Measurements from ENCODE around the gene GDF2. TPM values are rescaled to one million over a fixed set of nuclear protein-coding genes. Genes with fewer than 3 reads are reported as not detected.

The GDF2 gene
- polyA plus RNA-seq, 3 donors: not detected

GRCh38 chr10:47349941-47350371 lies 27.7 kb downstream of the GDF2 start:
- no peak for DNase-seq (ENCODE audit: low read depth in 3 of 3, low spot score in 2 of 3)

GRCh38 chr10:47350671-47351640 lies 28.7 kb downstream of the GDF2 start:
- DNase-seq (ENCODE audit: low read depth in 3 of 3, low spot score in 2 of 3): no peak

GRCh38 chr10:47351899-47352815 lies 29.9 kb downstream of the GDF2 start:
- no peak for DNase-seq (ENCODE audit: low read depth in 3 of 3, low spot score in 2 of 3)

- DNase-seq (ENCODE audit: low read depth in 3 of 3, low spot score in 2 of 3): no peak
Observed at GRCh38 chr10:47353351-47353750, 31.1 kb downstream of the GDF2 start.

- DNase-seq (ENCODE audit: low read depth in 3 of 3, low spot score in 2 of 3): no peak
Observed at GRCh38 chr10:47354165-47354564, 31.9 kb downstream of the GDF2 start.

GRCh38 chr10:47354900-47355299 lies 32.6 kb downstream of the GDF2 start:
- no peak for DNase-seq (ENCODE audit: low read depth in 3 of 3, low spot score in 2 of 3)

- DNase-seq (ENCODE audit: low read depth in 3 of 3, low spot score in 2 of 3): no peak
Observed at GRCh38 chr10:47356708-47357107, 34.5 kb downstream of the GDF2 start.

- no peak for DNase-seq (ENCODE audit: low read depth in 3 of 3, low spot score in 2 of 3)
Observed at GRCh38 chr10:47357131-47357582, 34.9 kb downstream of the GDF2 start.

- no peak for DNase-seq (ENCODE audit: low read depth in 3 of 3, low spot score in 2 of 3)
Observed at GRCh38 chr10:47357911-47358310, 35.7 kb downstream of the GDF2 start.

- DNase-seq (ENCODE audit: low read depth in 3 of 3, low spot score in 2 of 3): no peak
Observed at GRCh38 chr10:47358457-47358856, 36.2 kb downstream of the GDF2 start.

GRCh38 chr10:47359101-47359500 lies 36.8 kb downstream of the GDF2 start:
- no peak for DNase-seq (ENCODE audit: low read depth in 3 of 3, low spot score in 2 of 3)

GRCh38 chr10:47359626-47360418 lies 37.6 kb downstream of the GDF2 start:
- no peak for DNase-seq (ENCODE audit: low read depth in 3 of 3, low spot score in 2 of 3)

- no peak for DNase-seq (ENCODE audit: low read depth in 3 of 3, low spot score in 2 of 3)
Observed at GRCh38 chr10:47360419-47361040, 38.3 kb downstream of the GDF2 start.

GRCh38 chr10:47361293-47361692 lies 39.0 kb downstream of the GDF2 start:
- no peak for DNase-seq (ENCODE audit: low read depth in 3 of 3, low spot score in 2 of 3)

- no peak for DNase-seq (ENCODE audit: low read depth in 3 of 3, low spot score in 2 of 3)
Observed at GRCh38 chr10:47362199-47362598, 39.9 kb downstream of the GDF2 start.

- DNase-seq (ENCODE audit: low read depth in 3 of 3, low spot score in 2 of 3): no peak
Observed at GRCh38 chr10:47363781-47364180, 41.5 kb downstream of the GDF2 start.

- no peak for DNase-seq (ENCODE audit: low read depth in 3 of 3, low spot score in 2 of 3)
Observed at GRCh38 chr10:47364366-47364765, 42.1 kb downstream of the GDF2 start.

- no peak for DNase-seq (ENCODE audit: low read depth in 3 of 3, low spot score in 2 of 3)
Observed at GRCh38 chr10:47364911-47365310, 42.7 kb downstream of the GDF2 start.

GRCh38 chr10:47365431-47366180 lies 43.4 kb downstream of the GDF2 start:
- no peak for DNase-seq (ENCODE audit: low read depth in 3 of 3, low spot score in 2 of 3)
